ENCODE measurements around the gene HNMT.

Gene HNMT

GRCh38 chr2:137929519-137929916, 34.8 kb upstream of the HNMT start:
- TF ChIP-seq ZFX (IDR thresholded peaks at IDR 0.05) = no peak
- no peak for TF ChIP-seq CTCF (conservative IDR thresholded peaks at IDR 0.05)
- H3K27ac ChIP-seq = no peak overlapping the region

- TF ChIP-seq ZFX (IDR thresholded peaks at IDR 0.05) = no peak
- TF ChIP-seq CTCF (conservative IDR thresholded peaks at IDR 0.05) = no peak
- H3K27ac ChIP-seq = no peak overlapping the region
Observed at GRCh38 chr2:137930146-137930545, 34.1 kb upstream of the HNMT start.

- no peak overlapping the region for H3K27ac ChIP-seq
- no peak for TF ChIP-seq ZFX (IDR thresholded peaks at IDR 0.05)
- TF ChIP-seq CTCF (conservative IDR thresholded peaks at IDR 0.05) = no peak
Observed at GRCh38 chr2:137935591-137935990, 28.7 kb upstream of the HNMT start.

GRCh38 chr2:137937246-137937645, 27.0 kb upstream of the HNMT start:
- H3K27ac ChIP-seq = no peak overlapping the region
- TF ChIP-seq CTCF (conservative IDR thresholded peaks at IDR 0.05) (no peak), ZFX (IDR thresholded peaks at IDR 0.05) (no peak)

- no peak for TF ChIP-seq CTCF (conservative IDR thresholded peaks at IDR 0.05)
- TF ChIP-seq ZFX (IDR thresholded peaks at IDR 0.05) = no peak
- H3K27ac ChIP-seq = no peak overlapping the region
Observed at GRCh38 chr2:137937778-137938177, 26.5 kb upstream of the HNMT start.

GRCh38 chr2:137938204-137938603, 26.1 kb upstream of the HNMT start:
- no peak for TF ChIP-seq CTCF (conservative IDR thresholded peaks at IDR 0.05)
- no peak for TF ChIP-seq ZFX (IDR thresholded peaks at IDR 0.05)
- no peak overlapping the region for H3K27ac ChIP-seq

GRCh38 chr2:137939026-137939425, 25.2 kb upstream of the HNMT start:
- no peak overlapping the region for H3K27ac ChIP-seq
- no peak for TF ChIP-seq ZFX (IDR thresholded peaks at IDR 0.05)
- no peak for TF ChIP-seq CTCF (conservative IDR thresholded peaks at IDR 0.05)
